GM18870 (cell line): ENCODE measurements around the gene TMEM218.

ENCODE experiments used
- ATAC-seq: cut with Tn5 transposase; IDR thresholded peaks from one replicate; pipeline ENCODE4 v1.9.1; 2021; ENCODE audit warnings: moderate library complexity; ENCODE audit not compliant: unreplicated experiment

Gene TMEM218

DNA sequence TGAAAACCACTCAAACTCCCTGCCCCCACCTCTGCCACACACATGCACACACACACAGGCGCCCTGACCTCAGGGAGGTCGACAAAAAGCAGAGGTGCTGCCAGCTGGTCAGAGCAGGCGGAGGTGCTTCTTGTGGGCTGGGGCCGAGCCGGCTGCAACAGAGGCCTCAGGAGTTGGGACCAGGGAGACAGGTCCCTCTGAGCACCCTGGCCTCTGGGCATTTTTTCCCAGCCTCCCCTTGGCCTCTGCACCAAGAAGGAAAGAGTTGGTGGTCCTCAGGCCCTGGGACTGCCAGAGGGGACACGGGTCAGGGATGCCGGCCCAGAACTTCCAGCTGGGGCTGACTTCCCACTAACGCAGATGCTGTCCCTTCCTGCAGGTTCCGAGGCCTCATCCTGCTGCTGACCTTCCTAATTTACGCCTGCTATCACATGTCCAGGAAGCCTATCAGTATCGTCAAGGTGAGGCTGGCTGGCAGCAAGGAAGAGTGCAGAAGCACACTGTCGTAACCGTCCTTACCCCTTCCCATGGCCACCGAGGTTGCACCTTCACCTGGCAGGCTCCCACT is 35.0 kb downstream of the TMEM218 start:
- ATAC-seq, result no peak

- ATAC-seq, result no peak
Observed at GRCh38 chr11:125075900-125076317, 35.5 kb downstream of the TMEM218 start.

DNA sequence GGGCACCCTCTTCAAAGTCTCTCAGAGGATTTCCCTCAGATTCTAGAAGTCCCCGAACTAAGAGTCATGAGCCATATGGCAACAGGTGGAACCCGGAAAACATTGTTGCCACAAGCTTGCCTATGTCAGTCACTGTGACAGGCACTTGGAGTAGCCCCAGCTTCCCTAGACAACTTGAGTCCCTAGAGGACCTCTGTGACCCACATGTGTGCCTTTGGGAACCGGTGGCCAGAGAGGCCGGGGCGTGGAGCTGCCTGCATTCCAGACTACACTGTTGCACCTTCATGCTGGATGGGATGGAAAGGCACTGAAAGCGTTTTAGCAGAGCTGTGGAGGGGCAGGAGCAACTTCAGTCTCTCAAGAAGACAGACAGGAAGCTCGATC is 36.2 kb downstream of the TMEM218 start:
- ATAC-seq, result no peak

DNA sequence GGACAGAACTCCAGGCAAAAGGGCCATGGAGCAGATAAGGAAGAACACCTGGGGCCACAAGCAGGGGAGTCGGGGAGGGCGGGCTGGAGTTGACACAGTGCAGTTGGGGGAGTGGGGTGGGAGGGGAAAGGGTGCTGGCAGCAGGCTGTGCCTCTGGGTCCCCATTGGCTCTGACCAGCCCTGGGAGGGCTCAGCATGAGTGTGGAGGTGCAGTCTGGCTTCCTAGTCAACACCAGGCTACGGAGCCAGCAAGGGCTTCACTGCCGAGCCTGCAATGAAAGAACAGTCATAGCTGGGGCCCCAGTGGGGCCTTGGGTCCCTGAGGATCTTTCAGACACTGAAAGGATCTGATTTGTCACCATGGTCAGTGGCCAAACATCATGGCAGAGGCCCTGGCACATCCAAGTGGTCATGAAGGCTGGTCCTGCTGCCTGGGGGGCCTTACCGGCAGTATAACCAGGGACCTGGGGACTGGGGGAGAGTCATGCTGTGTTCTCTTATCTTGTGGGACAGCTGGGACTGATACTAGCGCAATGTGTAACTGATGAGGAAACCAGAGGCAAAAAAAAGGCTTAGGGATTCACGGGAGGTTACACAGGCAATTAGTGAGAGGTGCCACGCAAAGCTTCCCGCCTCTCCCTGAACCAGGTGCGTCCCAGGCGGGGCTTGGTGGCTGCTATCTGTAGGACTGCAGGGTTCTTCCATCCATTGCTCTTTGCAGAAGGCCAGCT is 36.8 kb downstream of the TMEM218 start:
- ATAC-seq, result no peak

GRCh38 chr11:125073616-125074483 is 37.6 kb downstream of the TMEM218 start:
- no peak for ATAC-seq

DNA sequence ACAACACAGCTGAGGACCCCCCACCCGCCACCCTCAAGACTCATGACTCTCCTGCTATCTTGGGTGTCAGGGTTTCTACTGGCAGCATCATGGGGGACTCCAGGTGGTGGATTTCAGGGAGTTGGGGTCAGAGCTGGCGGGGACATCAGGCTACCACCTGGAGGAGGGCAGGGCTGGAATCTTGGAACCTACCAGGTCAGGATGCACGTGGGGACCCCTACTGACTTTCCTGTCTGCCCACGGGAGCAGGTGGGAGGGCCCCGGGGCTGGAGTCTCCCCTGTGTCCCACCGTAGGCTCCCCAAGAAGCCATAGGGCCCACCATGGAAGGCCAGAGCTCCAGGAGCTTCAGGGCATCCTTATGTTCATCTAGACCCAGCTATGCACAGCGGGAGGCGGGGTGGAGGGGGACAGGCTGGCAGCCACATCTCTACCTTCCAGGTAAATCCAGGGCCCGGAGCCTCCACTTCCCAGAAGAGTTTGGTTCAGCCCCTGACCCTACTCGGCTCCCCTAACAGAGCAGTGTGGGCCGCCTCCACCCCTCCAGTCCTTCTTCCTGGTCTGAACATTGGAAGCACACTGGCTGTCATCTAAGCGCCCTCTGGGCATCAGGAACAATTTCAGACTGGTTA is 38.4 kb downstream of the TMEM218 start:
- no peak for ATAC-seq

DNA sequence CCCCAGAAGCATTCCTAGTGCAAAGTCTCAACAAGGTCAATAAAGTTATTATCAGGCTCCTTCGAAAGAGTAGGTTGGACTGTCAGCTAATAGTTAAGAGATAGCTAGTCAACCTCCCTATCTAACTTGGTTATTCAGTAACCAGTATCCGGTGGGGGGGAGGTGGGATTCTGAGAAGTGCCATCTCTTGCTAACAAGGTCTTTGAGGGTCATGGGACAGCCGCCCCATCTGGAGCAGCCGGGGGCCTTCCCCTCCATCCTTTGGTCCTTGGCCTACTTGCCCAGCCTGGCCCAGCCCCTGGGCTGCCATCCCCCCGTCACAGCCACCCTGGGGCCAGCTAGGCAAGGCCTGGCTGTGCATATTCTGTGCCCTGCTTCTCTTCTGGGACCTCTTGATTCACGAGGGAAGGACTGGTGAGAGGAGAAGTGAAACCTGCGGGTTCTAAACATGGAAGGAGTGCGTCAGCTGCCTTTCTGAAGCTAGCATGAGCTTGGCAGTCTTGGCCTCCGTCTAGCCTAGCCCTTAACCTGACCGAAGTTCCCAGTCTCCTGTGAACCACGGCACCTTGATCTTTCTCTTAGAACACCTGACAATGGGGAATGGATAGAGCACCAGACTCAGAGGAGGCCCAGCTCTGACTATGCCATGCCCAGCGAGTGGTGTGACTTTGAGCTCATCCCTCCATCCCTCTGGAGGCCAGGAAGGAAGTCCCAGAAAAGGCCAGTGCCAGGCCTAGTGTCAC is 39.0 kb downstream of the TMEM218 start:
- peak; percentile 89 for ATAC-seq

- ATAC-seq, result no peak
Observed at GRCh38 chr11:125071846-125072217, 39.6 kb downstream of the TMEM218 start.

DNA sequence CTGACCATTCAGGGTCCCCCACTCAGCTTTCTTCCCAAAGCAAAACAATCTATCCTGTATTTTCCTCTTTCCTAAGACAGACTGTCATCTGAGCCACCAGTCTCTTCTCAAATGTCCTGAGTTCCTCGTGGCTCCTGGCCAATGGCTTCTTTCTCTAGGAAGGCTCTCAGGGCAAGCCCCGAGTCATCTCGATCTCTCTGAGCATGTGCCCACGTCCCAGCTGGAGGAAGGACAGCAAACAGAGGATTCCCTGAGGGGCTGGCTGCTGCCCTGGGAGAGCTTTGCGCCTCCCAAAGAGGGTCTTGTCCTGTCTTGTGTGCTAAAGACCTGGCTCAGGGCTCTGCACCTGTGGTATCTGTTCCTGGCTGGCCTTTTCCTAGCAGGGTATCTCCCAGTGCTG is 40.0 kb downstream of the TMEM218 start:
- no peak for ATAC-seq

DNA sequence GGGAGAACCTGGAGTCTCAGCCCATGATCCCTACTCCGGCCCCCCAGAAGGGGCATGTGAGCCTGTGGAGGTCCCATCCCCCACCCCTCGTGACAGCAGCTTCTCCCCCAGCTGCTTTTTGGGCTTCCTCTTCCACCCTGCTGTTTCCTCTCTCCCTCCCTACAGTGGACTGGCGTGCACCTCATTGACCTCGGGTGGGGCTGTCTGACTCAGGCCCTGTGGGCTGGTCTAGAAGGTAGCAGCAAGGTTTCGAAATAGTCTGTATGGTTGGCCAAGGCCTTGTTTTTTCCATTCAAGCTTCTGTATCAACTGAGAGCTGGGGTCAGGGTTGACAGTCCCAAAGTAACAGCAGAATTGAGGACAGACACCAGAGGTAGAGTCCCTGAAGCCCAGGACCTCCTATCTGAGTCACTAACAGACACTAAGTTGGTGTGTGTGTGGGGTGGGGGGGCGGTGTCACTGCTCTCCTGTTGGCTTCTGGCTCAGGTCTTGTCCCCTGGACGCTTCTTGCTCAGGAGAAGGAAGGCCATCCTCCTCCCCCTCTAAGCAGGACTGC is 40.6 kb downstream of the TMEM218 start:
- ATAC-seq, result peak; percentile 61

DNA sequence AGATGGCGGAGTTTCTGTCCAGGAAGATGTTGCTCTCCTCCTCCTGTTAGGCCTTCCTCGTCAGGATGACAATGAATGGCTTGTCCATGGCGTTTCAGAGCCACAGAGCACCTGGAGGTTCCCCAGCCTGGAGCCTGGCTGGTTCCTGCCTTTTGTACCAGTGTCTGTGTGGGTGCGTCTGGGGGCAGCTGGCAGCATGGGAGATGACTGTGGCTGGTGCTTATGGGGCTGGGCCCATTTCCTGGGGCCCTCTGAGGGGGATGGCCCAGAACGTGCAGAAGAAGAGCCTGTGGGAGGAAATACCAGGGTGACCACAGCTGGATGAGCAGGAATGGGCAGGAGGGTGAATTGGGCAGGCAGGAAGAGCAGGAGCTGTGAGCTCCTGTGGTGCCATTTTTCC is 41.6 kb downstream of the TMEM218 start:
- no peak for ATAC-seq

DNA sequence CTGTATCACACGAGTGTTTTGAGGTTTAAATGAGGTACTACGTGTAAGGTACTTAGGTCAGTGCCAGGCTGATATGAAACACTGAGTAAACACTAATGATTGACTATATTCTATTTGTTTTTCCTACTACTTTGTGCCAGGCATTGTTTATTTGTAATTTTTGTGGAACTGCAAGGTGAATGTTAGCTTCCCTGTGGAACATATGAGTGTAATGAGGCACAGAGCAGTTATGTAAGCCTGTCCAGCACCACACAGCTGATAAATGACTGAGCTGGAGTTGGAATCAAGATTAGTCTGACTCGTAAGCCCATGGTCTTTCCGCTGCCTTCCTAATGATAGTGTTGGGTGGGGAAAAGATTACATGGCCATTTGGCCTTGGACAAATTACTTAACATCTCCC is 42.4 kb downstream of the TMEM218 start:
- no peak for ATAC-seq

GRCh38 chr11:125068368-125068767 is 43.1 kb downstream of the TMEM218 start:
- no peak for ATAC-seq

DNA sequence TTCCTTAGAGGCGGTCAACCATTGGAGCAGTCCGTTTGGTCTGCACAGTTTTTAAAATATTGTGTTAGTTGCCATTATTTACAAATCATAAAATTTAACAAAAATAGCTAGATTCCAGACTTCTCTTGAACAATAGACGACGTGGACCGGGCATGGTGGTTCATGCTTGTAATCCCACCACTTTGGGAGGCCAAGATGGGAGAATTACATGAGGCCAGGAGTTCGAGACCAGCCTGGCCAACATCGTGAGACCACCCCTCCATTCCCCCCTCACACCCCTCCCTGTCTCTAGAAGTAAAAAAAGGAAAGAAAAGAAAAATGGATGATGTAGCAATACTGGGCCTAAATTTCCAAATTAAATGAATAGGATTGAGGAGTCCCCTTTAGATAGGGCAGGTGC is 47.4 kb downstream of the TMEM218 start:
- ATAC-seq, result no peak

DNA sequence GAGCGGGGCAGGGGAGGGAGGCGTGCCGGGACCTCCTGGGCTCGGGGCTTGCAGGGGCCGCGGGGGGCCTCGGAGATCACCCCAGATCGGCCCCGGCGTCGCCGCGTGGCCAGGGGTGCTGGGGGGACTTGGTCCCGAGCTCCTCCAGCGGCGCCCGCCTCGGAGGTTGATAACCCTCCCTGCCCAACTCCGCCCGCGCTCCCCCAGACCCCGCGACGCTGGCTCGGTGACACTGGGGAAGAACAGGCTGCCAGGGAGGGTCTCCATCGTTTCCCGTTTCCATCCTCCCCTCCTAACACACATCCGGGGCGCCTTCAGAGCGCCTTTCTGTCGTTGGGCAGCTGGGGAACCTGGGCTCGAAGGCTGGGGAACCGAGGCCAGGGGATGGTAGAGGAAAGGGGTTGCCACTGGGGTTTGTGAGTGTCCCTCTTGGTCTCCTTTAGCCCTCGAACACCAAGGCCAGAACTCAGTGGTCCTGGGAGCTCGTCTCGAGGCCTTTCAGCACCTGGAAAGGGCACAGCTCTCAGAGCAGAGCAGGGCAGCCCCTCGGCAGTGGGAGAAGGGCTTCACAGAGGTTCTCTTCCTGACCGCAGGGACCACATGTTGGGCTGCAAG is 47.9 kb downstream of the TMEM218 start:
- ATAC-seq, result no peak

- peak; percentile 89 for ATAC-seq
Observed at GRCh38 chr11:125062931-125063428, 48.4 kb downstream of the TMEM218 start, which contains the start of gene SLC37A2. Gene SLC37A2, plus strand, starts transcription at chr11:125063305. Its CDS starts 63 bp downstream, at chr11:125063368.

DNA sequence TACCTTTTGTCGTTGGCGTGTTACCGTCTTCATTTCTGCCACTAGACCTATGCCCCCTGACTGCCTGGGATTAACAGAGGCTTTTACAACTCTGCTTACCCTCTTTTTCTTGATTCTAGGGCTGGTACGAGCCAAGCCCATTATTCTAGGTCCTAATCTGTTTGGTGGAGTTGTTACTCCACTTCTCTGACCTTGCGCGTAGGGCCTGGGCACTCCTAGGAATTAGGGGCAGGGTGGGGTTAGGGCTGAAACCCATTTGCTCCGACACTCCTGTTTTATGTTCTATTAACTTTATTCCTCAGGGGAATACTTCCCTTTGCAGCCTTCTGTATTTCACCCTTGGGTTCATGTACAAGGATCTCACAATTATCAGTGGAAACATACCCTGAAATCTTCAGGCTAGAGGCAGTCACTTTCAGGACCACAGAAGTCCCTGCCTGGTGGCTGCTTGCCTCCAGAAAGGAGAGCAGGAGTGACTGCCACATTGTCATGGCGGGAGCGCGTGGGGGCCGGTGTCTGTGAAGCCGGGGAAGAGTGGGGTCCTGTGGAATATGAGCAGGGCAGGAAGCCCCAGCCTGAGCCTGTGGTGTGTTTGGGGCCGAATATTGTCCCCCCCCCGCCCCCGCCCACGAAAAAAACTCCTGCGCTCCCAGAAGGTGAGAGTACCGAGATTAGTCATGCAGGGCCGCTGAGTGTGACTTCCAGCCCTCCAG is 49.1 kb downstream of the TMEM218 start:
- ATAC-seq, result no peak

- no peak for ATAC-seq
Observed at GRCh38 chr11:125061281-125061680, 50.1 kb downstream of the TMEM218 start.

DNA sequence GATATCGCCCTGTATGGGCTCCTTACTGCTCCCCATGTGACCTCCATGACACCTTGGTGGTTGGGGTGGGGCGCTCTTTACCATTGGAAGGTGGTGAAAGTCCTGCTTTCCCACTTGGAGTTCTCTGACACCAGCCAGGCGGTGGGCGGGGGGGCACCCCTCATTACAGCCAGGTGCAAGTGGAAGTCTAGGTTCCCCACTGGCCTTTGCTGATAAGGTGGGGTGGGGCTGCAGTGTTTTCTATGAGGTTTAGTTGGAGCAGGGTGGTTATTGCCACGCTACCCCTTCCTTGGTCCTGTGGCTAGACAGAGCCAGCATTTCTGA is 53.8 kb downstream of the TMEM218 start:
- ATAC-seq, result no peak
